Fibroblast of lung (primary cell): ENCODE results near the gene SPPL3.

Source experiments
- EZH2 ChIP-seq: IDR thresholded peaks from 2 replicates; pipeline ENCODE4 v1.5.1; 2012; ENCODE audit warnings: low read length, control low read depth, mild to moderate bottlenecking; ENCODE audit errors: missing control alignments
- TF ChIP-seq, protein P1 (sequence below), 2 donors: IDR thresholded peaks in 1 of 2; conservative IDR thresholded peaks in 1 of 2; 1 replicate in 1 of 2; 2 replicates in 1 of 2; pipeline ENCODE4 v1.5.1; 2011 to 2012; ENCODE audit warnings: low read length in 2 of 2, control low read depth in 1 of 2, inconsistent platforms in 1 of 2, low read depth in 1 of 2, mild to moderate bottlenecking in 1 of 2

- TF ChIP-seq, protein P1, sequence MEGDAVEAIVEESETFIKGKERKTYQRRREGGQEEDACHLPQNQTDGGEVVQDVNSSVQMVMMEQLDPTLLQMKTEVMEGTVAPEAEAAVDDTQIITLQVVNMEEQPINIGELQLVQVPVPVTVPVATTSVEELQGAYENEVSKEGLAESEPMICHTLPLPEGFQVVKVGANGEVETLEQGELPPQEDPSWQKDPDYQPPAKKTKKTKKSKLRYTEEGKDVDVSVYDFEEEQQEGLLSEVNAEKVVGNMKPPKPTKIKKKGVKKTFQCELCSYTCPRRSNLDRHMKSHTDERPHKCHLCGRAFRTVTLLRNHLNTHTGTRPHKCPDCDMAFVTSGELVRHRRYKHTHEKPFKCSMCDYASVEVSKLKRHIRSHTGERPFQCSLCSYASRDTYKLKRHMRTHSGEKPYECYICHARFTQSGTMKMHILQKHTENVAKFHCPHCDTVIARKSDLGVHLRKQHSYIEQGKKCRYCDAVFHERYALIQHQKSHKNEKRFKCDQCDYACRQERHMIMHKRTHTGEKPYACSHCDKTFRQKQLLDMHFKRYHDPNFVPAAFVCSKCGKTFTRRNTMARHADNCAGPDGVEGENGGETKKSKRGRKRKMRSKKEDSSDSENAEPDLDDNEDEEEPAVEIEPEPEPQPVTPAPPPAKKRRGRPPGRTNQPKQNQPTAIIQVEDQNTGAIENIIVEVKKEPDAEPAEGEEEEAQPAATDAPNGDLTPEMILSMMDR (conservative IDR thresholded peaks at IDR 0.05 in 1 of 2, IDR thresholded peaks at IDR 0.05 in 1 of 2; ENCODE audit: low read depth in 1 of 2, low read length in 2 of 2) = no peak
- no peak for TF ChIP-seq EZH2
Measured at GRCh38 chr12:120928864-120929652, 24.9 kb upstream of the SPPL3 start.
